Liver (tissue), 3 donors: ENCODE data around the gene WDFY1.

ENCODE experiments used
- CTCF ChIP-seq: fragments of 150-350 bp; IDR thresholded peaks from 2 replicates; pipeline ENCODE4 v1.5.1; 2017; ENCODE audit warnings: improper control_type of control experiment, low read depth, low read length; ENCODE audit not compliant: missing input control
- HNF4G ChIP-seq: IDR thresholded peaks from 2 replicates; pipeline ENCODE4 v1.6.1; 2016; ENCODE audit warnings: antibody characterized with exemption
- NR2F2 ChIP-seq: IDR thresholded peaks from 2 replicates; pipeline ENCODE4 v1.6.1; 2016; ENCODE audit warnings: antibody characterized with exemption
- RAD21 ChIP-seq, 2 donors: IDR thresholded peaks; 2 replicates each; pipeline ENCODE4 v1.6.1; 2016; ENCODE audit warnings: antibody characterized with exemption in 2 of 2, mild to moderate bottlenecking in 2 of 2
- SP1 ChIP-seq: IDR thresholded peaks from 2 replicates; pipeline ENCODE4 v1.6.1; 2018; ENCODE audit warnings: antibody characterized with exemption, mild to moderate bottlenecking
- TAF1 ChIP-seq: conservative IDR thresholded peaks from 2 replicates; pipeline ENCODE4 v1.6.1; 2016; ENCODE audit warnings: antibody characterized with exemption, mild to moderate bottlenecking
- ZBTB33 ChIP-seq: IDR thresholded peaks from 2 replicates; pipeline ENCODE4 v1.6.1; 2016; ENCODE audit warnings: antibody characterized with exemption
- donor health status: healthy.
- donor health status: healthy.

GRCh38 chr2:223894968-223895367 is 50.2 kb downstream of the WDFY1 start:
- TF ChIP-seq CTCF (no peak), NR2F2 (no peak), RAD21 (IDR thresholded peaks at IDR 0.05) (no peak), SP1 (no peak), HNF4G (no peak), ZBTB33 (no peak), TAF1 (no peak)
